NCI-H1105 (cell line): Measurements from ENCODE around the gene CDKL4.
"Not testable (repeated sequence)": the region's sequence is repeated elsewhere in the genome, so short reads cannot be mapped to it uniquely, and the experiment has no call there.

Source experiments
- DNase-seq: peaks from one replicate; lab custom pipeline; 2025; lab: John Stamatoyannopoulos, UW

CDKL4 gene

DNA sequence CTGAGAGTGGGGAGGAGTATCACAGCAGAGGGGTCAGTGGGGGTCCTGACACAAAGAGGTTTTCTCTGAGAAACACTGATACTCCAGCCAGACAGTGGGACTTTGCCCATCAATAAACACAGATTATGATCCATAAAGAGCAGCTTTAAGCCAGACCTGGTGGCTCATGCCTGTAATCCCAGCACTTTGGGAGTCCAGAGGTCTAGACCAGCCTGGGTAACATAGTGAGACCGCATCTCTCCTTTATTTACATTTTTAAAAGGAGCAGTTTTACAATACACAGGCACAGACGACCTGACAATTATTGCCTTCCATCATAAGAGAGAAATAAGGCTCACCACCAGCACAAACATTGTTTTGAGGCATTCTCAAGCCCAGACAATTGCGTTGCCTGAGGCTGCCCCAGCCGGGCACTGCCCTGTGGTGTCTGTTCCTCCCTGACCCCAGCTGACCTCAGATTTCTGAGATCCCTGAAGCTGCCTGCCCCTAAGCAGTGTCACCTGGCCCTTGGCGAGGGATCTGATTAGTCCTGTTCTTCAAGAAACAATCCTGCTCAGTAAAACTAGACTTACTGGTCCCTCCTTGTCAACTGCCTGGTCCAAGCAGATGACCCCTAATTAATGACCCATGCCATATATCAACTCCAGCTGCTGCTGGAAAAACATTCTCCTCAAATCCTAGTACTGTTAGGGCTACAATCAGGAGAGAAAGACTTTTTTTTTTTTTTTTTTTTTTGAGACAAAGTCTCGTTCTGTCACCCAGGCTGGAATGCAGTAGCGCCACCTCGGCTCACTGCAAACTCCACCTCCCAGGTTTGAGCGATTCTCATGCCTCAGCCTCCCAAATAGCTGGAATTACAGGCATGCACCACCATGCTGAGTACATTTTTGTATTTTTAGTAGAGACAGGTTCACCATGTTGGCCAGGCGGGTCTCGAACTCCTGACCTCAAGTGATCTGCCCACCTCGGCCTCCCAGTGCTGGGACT lies 63.5 kb downstream of the CDKL4 start:
- no peak for DNase-seq

DNA sequence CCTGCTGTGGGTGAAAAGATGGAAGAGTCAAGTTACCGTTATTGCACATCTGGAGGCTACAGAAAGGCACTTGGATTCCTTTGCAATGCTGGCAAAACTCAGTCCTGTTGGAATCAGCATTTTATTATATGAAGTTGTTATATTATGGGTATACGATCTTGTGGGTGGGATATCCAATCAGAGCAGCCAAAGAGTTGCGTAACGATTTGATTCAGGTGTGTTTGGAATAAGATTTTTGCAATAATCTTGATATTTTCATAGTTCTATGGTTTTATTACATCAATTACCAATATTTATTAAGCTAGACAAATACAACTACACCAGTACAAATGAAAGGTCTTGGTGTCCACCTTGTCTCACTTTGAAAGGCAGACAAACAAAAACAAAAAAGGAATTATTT lies 65.0 kb downstream of the CDKL4 start:
- no peak for DNase-seq

DNA sequence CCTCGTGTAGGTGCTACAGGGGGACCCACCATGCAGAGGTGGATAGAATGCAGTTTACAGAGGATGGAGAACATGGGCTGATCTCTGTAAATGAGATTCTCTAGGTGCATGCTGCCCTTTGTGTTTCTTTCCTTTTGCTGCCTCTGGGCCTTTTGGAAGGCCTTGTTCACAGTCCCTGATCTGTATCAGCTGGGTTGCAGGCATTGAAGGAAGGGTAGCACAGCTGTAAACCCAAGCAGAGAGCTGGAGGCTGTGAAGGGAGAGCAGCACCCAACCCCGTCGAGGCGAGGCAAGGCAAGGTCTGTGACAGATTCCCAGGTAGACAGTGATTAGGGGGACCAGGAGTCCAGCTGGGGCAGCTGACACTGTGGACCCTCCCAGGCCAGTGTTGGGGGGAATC lies 66.8 kb downstream of the CDKL4 start:
- no peak for DNase-seq

DNA sequence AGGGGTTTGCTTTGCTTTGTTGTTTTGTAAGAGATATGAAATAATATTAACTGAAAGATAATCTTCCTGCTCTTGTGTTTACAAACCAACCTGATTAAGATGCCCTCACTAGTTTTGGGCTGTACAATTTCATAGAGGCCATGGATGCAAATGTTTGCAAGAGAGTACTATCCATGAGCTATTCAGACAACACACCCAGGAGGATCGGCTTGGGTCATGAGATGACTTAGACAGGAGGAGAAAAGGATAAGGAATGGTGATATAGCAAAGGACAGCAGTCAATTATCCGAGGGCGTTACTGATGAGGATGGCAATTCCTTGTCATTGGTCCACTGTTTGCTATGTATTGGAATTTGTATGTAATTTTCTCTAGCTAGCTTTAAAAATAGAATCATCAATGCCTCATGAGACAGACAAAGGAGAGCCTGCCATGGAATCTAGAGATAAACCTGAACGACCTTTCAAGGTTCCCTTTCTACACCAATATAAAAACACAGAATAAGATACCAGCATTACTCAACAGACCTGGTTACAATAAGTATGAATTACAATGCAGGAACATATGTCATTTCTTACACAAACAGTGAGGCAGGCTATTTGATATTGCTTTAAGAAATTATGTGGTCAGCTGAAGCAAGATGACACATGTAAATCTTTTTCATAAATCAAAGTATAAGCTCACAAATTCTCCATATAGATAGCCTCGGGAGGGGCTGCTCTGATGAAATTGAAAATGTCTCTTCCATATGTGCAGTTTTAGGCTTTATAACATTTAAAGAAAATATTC lies 68.6 kb downstream of the CDKL4 start:
- DNase-seq: no peak

DNA sequence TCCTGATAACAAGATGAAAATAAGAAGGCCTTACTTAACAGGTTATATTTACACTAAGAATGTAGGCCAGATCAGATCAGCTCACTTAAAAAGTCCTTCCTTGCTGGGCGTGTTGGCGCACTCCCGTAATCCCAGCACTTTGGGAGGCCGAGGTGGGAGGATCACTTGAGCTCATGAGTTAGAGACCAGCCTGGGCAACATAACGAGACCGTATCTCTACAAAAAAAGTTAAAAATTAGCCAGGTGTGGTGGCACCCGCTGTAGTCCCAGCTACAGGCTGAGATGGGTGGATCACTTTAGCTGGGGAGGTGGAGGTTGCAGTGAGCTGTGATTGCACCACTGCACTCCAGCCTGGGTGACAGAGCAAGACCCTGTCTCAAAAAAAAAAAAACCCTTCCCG lies 69.7 kb downstream of the CDKL4 start:
- no peak for DNase-seq

DNA sequence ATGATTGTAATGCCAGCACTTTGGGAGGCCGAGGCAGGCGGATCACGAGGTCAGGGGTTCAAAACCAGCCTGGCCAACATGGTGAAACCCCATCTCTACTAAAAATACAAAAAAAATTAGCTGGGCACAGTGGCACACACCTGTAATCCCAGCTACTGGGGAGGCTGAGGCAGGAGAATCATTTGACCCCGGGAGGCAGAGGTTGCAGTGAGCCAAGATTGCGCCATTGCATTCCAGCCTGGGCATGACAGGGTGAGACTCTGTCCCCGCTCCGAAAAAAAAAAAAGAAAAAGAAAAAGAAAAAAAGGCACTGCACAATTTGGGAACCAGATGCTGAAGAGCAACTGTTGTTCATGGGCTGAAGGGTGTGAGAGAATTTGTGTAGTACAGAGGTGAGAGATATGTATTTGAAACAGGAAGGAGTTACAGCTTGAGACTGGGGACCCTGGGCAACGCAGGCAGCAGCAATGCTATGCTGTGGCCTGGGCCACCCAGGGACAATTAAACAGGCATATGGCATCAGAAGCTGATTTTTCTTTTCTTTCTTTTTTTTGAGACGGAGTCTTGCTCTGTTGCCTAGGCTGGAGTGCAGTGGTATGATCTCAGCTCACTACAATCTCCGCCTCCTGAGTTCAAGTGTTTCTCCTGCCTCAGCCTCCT lies 71.6 kb downstream of the CDKL4 start:
- DNase-seq: not testable (repeated sequence)

DNA sequence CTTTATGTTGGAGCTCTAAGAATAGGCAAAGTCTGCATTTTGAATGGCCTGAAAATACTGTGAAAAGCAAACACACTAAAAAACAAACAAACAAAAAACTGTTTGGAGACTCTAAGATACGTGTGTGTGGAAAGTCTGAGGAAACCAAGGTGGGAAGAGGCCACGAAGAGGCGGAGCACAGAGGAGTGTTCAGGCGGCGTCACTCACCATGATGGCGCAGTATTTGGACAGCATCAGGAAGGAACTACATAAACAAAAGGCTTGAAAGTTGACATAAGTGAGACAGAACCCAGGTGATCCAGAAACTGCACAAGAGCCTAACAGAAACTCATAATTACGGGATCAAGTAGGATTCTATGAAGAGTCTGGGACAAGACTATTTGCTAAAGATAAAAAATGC lies 72.1 kb downstream of the CDKL4 start:
- no peak for DNase-seq

DNA sequence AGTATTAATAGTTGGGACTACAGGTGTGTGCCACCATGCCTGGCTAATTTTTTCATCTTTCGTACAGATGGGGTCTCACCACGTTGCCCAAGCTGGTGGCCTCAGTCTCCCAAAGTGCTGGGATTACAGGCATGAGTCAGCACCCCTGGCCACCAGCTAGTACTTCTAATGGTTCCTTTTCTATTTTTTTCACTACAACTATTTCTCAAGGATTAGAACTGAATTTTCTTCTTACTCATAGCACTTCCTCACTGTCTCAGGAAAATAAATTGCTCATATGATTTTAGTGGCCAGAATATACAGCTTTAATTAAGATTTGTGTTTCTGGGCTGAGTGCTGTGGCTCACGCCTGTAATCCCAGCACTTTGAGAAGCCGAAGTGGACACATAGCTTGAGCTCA lies 79.7 kb downstream of the CDKL4 start:
- DNase-seq: no peak

DNA sequence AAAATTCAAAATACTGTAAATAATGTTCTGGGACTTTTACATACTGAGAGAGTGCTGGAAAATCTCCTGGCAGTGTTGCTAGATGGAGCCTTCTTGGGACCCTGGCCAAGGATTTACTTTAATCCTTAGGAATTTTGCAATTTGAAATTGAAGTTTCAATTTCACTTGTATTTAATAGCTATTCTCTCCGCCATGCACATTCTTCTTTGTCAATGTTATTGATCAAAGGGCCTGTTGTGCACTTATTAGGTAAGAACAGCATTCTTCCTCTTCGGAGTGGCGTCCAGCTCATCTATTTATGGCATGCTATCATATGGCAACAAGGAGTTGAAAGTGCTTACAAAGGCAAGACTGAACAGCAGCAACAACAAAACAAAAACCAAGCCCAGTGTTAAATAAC lies 82.8 kb downstream of the CDKL4 start:
- DNase-seq: no peak

DNA sequence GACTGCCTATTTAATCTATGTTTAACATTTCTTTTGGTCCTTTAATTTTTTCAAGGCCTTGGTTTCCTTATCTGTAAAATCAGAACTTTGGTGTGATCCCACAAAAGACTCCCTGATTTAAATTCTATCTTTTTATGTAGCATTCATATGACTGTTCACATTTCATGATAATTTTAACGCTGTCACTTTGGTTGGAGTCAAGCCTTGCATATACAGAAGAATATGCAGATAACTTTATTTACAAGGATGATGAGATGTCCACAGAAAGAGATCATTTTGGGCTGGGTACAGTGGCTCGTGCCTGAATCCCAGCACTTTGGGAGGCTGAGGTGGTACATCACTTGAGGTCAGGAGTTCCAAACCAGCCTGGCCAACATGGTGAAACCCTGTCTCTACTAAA lies 84.5 kb downstream of the CDKL4 start:
- no peak for DNase-seq

DNA sequence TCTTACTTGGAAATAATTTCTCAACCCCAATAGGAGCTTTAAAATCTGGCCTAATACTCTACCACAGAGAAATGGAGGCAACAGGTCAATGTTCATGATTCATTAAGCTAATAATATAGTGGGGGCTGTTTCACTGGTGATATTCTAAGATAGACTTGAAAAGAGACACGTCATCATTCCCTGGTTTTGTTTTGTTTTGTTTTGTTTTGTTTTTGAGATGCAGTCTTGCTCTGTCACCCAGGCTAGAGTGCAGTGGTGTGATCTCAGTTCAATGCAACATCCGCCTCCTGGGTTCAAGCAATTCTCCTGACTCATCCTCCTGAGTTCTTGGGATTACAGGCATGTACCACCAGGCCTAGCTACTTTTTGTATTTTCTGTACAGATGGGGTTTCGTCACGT lies 85.4 kb downstream of the CDKL4 start:
- DNase-seq: no peak

DNA sequence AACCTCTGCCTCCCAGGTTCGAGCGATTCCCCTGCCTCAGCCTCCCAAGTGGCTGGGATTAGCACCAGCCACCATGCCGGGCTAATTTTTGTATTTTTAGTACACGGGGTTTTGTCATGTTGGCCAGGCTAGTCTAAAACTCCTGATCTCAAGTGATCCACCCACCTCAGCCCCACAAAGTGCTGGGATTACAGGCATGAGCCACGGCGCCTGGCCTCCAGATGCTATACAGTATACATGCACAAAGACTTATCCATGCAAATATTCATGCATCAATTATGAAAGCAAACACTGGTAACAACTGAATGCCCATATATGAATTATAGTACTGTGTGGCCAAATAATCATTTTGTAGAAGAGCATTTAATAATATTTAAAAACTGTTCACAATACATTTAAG lies 86.9 kb downstream of the CDKL4 start:
- no peak for DNase-seq

DNA sequence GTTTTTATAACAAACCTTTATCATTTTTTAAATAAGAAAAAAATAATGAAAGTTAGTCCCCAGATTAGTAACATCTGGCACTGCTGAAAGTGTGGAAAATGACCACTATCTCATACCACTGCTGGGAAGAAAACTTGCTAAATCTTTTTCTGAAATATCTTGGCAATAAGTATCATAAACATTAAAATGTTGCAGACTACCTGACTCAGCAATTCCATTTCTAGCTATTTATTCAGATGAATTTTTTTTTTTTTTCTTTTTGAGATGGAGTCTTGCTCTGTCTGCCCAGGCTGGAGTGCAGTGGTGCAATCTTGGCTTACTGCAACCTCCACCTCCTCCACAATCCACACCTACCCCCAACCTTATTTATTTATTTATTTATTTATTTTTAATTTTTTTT lies 87.7 kb downstream of the CDKL4 start:
- DNase-seq: no peak

DNA sequence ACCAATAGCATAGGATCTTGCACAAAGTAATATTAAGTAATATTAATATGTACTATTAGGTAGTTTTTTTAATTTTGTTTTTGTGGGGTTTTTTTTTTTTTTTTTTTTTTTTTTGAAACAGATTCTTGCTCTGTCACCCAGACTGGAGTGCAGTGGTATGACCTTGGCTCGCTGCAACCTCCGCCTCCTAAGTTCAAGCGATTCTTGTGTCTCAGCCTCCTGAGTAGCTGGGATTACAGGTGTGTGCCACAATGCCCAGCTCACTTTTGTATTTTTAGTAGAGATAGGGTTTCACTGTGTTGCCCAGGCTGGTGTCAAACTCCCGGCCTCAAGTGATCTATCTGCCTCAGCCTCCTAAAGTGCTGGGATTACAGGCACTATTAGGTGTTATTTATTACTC lies 88.2 kb downstream of the CDKL4 start:
- not testable (repeated sequence) for DNase-seq

DNA sequence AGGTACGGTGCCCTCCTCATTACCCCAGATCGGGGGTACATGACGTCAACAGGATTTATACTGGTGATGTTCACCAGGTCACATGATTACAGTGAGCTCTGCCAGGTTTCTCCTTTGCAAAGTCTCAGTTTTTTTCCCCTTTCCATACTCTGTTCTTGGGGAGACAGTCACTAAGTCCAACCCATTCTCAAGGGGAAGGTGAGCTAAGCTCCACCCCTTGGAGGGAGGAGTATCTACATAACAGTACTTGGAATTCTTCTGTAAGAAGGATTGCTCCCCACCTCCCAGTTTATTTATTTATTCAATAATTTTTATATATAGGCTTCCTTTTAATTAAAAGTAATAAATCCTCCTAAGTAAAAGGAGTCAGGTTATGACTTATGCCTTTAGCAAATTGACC lies 88.8 kb downstream of the CDKL4 start:
- no peak for DNase-seq

DNA sequence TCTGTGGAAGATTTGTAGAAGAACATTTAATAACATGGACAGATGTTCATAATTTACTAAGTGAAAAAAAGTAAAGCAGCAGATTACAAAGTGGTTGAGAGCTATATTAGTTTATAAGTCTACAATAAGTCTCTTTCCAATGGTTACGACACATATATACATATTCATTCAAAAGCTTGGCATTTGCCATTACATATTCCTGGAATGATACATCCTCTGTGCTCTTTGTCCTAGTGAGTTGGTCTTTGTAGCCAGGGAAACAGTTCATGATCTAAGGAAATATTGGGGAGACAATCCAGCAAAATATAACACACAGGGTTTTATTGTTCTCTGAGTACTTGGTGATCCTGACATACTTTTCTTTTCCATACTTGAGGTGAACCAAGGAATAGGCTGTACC lies 90.5 kb downstream of the CDKL4 start:
- no peak for DNase-seq

DNA sequence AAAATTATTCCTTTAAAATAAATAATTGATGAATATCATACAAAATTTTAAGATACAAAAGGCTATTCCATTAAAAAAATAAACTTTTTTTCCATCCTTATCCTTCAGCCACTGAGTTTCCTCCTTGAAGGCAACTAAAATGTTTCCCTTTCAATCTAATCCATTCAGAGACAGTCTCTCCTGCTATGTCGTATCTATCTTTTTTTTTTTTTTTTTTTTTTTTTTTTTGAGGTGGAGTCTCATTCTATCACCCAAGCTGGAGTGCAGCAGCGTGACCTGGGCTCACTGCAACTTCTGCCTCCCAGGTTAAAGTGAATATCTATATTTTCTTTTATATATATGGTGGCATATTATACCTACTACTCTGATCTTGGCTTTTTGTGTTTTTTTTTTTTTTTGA lies 91.3 kb downstream of the CDKL4 start:
- no peak for DNase-seq

DNA sequence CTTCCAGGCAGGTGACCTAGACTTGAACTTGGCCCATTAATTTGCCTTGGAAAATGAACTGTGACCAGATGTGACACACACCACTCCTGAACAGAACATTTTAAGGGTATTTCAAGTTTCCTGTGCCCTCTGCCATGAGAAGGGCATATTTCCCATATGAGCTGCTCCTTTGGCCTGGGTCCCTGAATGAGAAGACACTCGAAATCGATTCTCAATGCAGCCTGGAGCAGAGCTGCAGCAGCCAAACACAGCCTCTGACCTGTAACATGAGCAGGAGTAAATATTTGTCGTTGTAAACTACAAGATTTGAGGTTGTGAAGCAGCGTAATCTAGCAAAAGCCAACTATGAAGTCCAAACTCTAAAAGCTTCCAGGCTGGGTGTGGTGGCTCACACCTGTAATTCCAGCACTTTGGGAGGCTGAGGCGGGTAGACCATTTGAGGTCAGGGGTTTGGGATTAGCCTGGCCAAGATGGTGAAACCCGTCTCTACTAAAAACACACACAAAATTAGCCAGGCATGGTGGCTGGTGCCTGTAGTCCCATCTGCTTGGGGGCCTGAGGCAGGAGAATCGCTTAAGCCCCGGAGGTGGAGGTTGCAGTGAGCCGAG lies 92.8 kb downstream of the CDKL4 start:
- no peak for DNase-seq

DNA sequence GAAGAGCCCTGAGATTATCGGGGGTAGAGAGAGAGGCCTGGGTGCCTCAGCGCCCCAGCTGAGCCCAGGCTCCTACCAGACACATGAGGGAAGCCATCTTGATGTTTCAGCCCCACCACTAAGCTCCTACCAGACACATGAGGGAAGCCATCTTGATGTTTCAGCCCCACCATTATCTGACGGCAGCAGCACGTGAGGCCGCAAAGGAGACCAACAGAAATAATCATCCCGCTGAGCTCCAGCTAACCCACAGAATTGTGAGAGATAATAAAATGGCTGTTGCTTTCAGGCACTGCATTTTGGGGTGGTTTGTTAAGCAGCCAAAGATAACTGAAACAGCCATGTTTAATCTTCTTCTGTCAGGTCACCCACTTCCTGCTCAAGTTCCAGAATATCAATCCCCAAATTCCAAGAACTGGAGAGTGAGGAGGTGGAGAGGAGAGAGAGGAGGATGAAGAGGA lies 93.6 kb downstream of the CDKL4 start:
- no peak for DNase-seq

DNA sequence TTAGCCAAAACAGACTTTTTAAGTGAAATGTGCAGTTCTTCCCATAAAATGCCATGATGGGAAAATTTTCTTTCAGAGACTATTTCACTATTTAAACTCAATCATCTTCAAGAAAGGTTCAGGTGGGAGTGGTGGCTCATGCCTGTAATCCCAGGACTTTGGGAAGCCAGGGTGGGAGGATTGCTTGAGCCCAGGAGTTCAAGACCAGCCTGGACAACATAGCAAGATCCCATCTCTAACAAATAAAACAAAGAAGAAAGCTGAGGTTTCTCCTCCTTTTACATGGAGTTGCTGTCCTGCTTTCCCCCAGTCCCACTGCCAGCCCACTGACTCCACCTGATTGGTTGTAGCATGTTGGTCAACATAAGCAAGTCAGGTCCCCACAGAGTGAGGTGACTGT lies 97.1 kb downstream of the CDKL4 start:
- no peak for DNase-seq

DNA sequence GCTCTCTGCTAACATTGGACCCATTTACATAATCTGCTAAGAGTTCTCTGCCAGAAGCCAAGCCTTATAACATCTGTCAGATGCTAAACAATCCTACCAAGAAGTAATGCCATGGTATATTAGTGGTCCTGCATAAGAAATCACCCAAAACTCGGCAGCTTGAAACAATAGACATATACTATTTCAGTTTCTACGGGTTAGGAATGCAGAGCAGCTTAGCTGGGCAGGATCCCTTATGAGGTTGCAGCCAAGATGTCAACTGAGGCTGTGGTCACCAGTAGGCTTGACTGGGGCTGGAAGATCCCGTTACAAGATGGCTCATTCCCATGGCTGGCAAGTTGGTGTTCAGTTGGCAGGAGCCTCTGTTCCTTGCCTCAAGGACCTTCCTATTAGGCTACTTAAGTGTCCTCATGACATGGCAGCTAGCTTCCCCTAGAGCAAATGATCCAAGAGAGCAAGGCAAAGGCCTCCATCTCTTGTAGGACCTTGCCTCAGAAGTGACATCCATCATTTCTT lies 97.8 kb downstream of the CDKL4 start:
- no peak for DNase-seq

DNA sequence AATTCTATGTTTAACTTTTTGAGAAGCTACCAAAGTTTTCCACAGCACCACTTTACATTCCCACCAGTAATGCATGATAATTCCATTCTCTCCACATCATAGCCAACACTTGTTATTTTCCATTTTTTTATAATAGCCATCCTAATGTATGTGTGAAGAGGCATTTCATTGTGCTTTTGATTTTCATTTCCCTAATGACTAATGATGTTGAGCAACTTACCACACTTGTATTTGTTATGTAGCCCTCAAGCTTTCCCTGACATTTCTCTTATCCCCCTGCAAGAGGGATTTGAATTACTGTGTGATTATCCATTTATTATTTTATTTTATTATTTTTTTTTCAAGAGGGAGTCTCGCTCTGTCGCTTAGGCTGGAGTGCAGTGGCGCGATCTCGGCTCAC lies 99.4 kb downstream of the CDKL4 start:
- no peak for DNase-seq
